Lung (tissue), 12 donors: ENCODE data around the gene OSBPL3. TPM values are rescaled to one million over a fixed set of nuclear protein-coding genes. Genes with fewer than 3 reads are reported as not detected.

ENCODE experiments used
- ATAC-seq: fragments of 200-7000 bp; cut with Tn5 transposase; one replicate; pipeline ENCODE4 v1.9.1; 2020; ENCODE audit warnings: moderate number of reproducible peaks; ENCODE audit not compliant: insufficient read depth, low FRiP score
- DNase-seq, 3 donors: peaks; one replicate each; pipeline ENCODE4 v3.0.0-alpha.2; 2013 to 2017
- H3K27ac ChIP-seq, 2 donors: one replicate each; pipeline ENCODE4 v1.5.1; 2013; ENCODE audit warnings: mild to moderate bottlenecking in 2 of 2, moderate library complexity in 2 of 2, control low read depth in 1 of 2, inconsistent platforms in 1 of 2, low read depth in 1 of 2, low read length in 1 of 2
- H3K27me3 ChIP-seq, 3 donors: one replicate each; pipeline ENCODE4 v1.5.1; 2013; ENCODE audit warnings: low read length in 2 of 3; ENCODE audit not compliant: control insufficient read depth in 3 of 3, insufficient read depth in 3 of 3
- H3K36me3 ChIP-seq, 4 donors: one replicate each; pipeline ENCODE4 v1.5.1; 2013; ENCODE audit warnings: low read length in 4 of 4, mild to moderate bottlenecking in 1 of 4, moderate library complexity in 1 of 4; ENCODE audit not compliant: control insufficient read depth in 4 of 4, insufficient read depth in 4 of 4
- H3K4me1 ChIP-seq, 5 donors: one replicate each; pipeline ENCODE4 v1.5.1; 2013; ENCODE audit warnings: low read length in 5 of 5, mild to moderate bottlenecking in 2 of 5, moderate library complexity in 1 of 5; ENCODE audit not compliant: control insufficient read depth in 5 of 5, insufficient read depth in 5 of 5
- H3K4me3 ChIP-seq: one replicate; pipeline ENCODE4 v1.5.1; 2013; ENCODE audit warnings: mild to moderate bottlenecking, control low read depth, moderate library complexity
- H3K9ac ChIP-seq, 2 donors: one replicate each; pipeline ENCODE4 v1.5.1; 2013; ENCODE audit warnings: low read length in 2 of 2, control low read depth in 1 of 2; ENCODE audit not compliant: insufficient read depth in 1 of 2
- H3K9me3 ChIP-seq, 4 donors: one replicate each; pipeline ENCODE4 v1.5.1; 2013; ENCODE audit warnings: low read length in 3 of 4, mild to moderate bottlenecking in 1 of 4, moderate library complexity in 1 of 4; ENCODE audit not compliant: control insufficient read depth in 4 of 4, insufficient read depth in 3 of 4
- CTCF ChIP-seq: IDR thresholded peaks from 2 replicates; pipeline ENCODE4 v1.5.1; 2012; ENCODE audit warnings: mild to moderate bottlenecking; ENCODE audit errors: control extremely low read depth, extremely low read depth
- WGBS, 2 donors: extraction: QIAGEN DNeasy Blood & Tissue Kit; methylation state at CpG; one replicate each; pipeline ENCODE4 v1.1.7; 2013; 5-methylcytosine and 5-hydroxymethylcytosine counted together
- polyA plus RNA-seq, 2 donors: library from polyadenylated mRNA; stranded (reverse); fragments of 200-250 nt; gene quantifications; one replicate each; pipeline ENCODE4 v1.2.1, GENCODE V29; 2013
- total RNA-seq, 2 donors: library from RNA; depleted of rRNA in 1 of 2; stranded (reverse); fragments of >200 nt in 1 of 2; gene quantifications; one replicate each; pipeline ENCODE4 v1.2.1, GENCODE V29; 2014 to 2021
- donor health status: control.
- donor health status: control.
- donor health status: Bipolar disorder and iron deficiency.
- donor health status: healthy.
- donor health status: DM: yes; HTN: yes; CAD: no.

OSBPL3 gene
- total and polyA plus RNA-seq, 4 donors: 8.6 to 32.0 (median 20.4) TPM

GRCh38 chr7:24982917-24983316, 2.9 kb upstream of the OSBPL3 start:
- Histone ChIP-seq H3K9ac (no peak overlapping the region), H3K9me3 (no peaks in the 10 kb centered on the region), H3K4me3 (no peak overlapping the region), H3K27me3 (peaks cover 0 to 52% (median 43%) of the 10 kb centered on the region in 3 donors), H3K36me3 (no peaks in the 10 kb centered on the region), H3K27ac (no peak overlapping the region), H3K4me1 (peaks cover 0 to 26% (median 0%) of the 10 kb centered on the region in 5 donors)
- no peak for ATAC-seq
- WGBS, 2 donors: 92% methylated on average over 2 of the region's 2 CpGs
- TF ChIP-seq CTCF: no peak
- DNase-seq: no peak

DNA sequence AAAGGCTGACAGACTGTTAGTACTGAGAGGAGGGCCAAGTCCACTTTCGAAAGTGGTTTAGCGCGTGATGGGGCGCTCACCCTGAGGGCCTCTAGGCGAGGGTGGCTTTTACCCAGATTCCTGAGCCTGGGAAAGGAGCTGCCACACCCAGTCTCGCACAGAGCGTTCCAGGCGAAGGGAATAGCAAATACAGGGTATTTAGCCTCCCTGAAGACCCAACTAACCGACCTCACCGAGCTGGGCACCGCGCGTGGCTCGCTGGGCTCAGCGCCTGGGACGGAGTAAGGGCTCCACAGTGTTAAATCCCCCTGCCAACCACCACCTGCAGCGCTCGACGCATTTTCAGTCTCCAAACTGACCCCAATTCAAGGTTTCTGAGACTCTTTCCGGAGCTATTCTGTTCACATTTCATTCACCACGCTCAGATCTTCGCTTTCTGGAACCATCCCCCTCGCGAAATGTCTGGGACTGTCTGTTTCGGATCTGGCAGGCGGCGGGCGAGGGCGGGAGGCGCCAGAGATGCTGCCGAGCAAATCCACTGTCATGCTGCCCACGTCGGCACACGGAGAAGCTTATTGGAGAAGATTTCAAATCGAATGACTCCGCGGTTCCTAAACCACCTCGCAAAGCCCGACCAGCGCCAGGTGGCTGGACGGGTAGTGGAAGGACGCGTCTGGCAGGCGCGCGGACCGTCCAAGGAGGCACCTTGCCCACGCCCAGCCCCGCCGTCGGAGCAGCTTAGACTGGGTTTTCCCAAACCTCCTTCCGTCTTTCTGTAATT, 1.4 kb upstream of the OSBPL3 start:
- Histone ChIP-seq H3K36me3 (no peaks in the 10 kb centered on the region), H3K27me3 (peaks cover 0 to 56% (median 45%) of the 10 kb centered on the region in 3 donors), H3K4me3 (peak overlapping the region; percentile 26), H3K4me1 (peaks cover 0 to 26% (median 0%) of the 10 kb centered on the region in 5 donors), H3K9me3 (no peaks in the 10 kb centered on the region), H3K9ac (no peak overlapping the region), H3K27ac (peak overlapping the region in 1 of 2 donors; percentile 27)
- DNase-seq (peak; percentile 21 to 37 (median 29)), ATAC-seq (no peak)
- TF ChIP-seq CTCF: no peak
- WGBS, 2 donors: 1 to 2% methylated on average over 52 of the region's 52 CpGs

GRCh38 chr7:24980534-24981170, 674 bp upstream of the OSBPL3 start:
- no peaks in the 10 kb centered on the region for H3K9me3 ChIP-seq
- no peaks in the 10 kb centered on the region for H3K36me3 ChIP-seq
- peaks cover 0 to 26% (median 0%) of the 10 kb centered on the region in 5 donors for H3K4me1 ChIP-seq
- DNase-seq: no peak
- TF ChIP-seq CTCF: no peak
- no peak for ATAC-seq
- H3K4me3 ChIP-seq: peak overlapping the region; percentile 69
- 4 to 5% methylated on average over 26 of the region's 26 CpGs for WGBS, 2 donors
- H3K27me3 ChIP-seq: peaks cover 0 to 61% (median 45%) of the 10 kb centered on the region in 3 donors
- H3K27ac ChIP-seq: peak overlapping the region; percentile 82 to 95
- peak overlapping the region in 1 of 2 donors; percentile 86 for H3K9ac ChIP-seq
